ENCODE measurements around the gene SLC30A2. TPM values are rescaled to one million over a fixed set of nuclear protein-coding genes. Genes with fewer than 3 reads are reported as not detected.

SLC30A2 gene
- total and polyA plus RNA-seq, 10 donors: not detected

GRCh38 chr1:26027716-26028489, 18.0 kb downstream of the SLC30A2 start:
- Histone ChIP-seq H3K36me3 (no peaks in the 10 kb centered on the region), H3K4me1 (peaks cover 0 to 8% (median 0%) of the 10 kb centered on the region in 6 donors), H3K27me3 (replicated peaks in 1 of 7) (no peaks in the 10 kb centered on the region), H3K9me3 (no peaks in the 10 kb centered on the region), H3K4me3 (no peak overlapping the region), H3K27ac (no peak overlapping the region)
- DNase-seq: no peak
- WGBS, 5 donors: 27 to 38% (median 36%) methylated on average over 2 to 3 of the region's 3 CpGs
- TF ChIP-seq CTCF (IDR thresholded peaks at IDR 0.05 in 8 of 11, conservative IDR thresholded peaks at IDR 0.05 in 3 of 11) (no peak), POLR2AphosphoS5 (IDR thresholded peaks at IDR 0.05) (peak in 1 of 3 donors; percentile 18)
- intact Hi-C loops (cut with DNase I; ENCODE audit: low total_unique reads): no loop called here

GRCh38 chr1:26025517-26025916, 20.4 kb downstream of the SLC30A2 start:
- Histone ChIP-seq H3K9me3 (no peaks in the 10 kb centered on the region), H3K4me1 (peaks cover 0 to 14% (median 0%) of the 10 kb centered on the region in 6 donors), H3K4me3 (no peak overlapping the region), H3K27me3 (replicated peaks in 1 of 7) (no peaks in the 10 kb centered on the region), H3K36me3 (no peaks in the 10 kb centered on the region), H3K27ac (no peak overlapping the region)
- TF ChIP-seq CTCF (IDR thresholded peaks at IDR 0.05 in 8 of 11, conservative IDR thresholded peaks at IDR 0.05 in 3 of 11) (no peak), POLR2AphosphoS5 (IDR thresholded peaks at IDR 0.05) (no peak), POLR2A (IDR thresholded peaks at IDR 0.05) (no peak)
- 70 to 88% (median 81%) methylated on average over 5 of the region's 5 CpGs for WGBS, 5 donors
- intact Hi-C loops (cut with DNase I; ENCODE audit: low total_unique reads): no loop called here
- no peak for DNase-seq

- Histone ChIP-seq H3K27ac (peak overlapping the region in 1 of 8 donors; percentile 7), H3K4me1 (peaks cover 0 to 17% (median under 1%) of the 10 kb centered on the region in 6 donors), H3K36me3 (no peaks in the 10 kb centered on the region), H3K4me3 (peak overlapping the region in 2 of 8 donors; percentile 21 to 38), H3K27me3 (replicated peaks in 1 of 7) (no peaks in the 10 kb centered on the region), H3K9me3 (no peaks in the 10 kb centered on the region)
- intact Hi-C loops (cut with DNase I; ENCODE audit: low total_unique reads): no loop called here
- TF ChIP-seq POLR2A (IDR thresholded peaks at IDR 0.05) (no peak), POLR2AphosphoS5 (IDR thresholded peaks at IDR 0.05) (no peak), CTCF (IDR thresholded peaks at IDR 0.05 in 8 of 11, conservative IDR thresholded peaks at IDR 0.05 in 3 of 11) (no peak)
- no peak for DNase-seq
- 85 to 93% (median 87%) methylated on average over 5 of the region's 5 CpGs for WGBS, 5 donors
These were observed 20.9 kb downstream of the SLC30A2 start for GRCh38 chr1:26025060-26025459.

GRCh38 chr1:26023826-26024225, 22.1 kb downstream of the SLC30A2 start:
- WGBS, 5 donors: 86 to 92% (median 88%) methylated on average over 5 of the region's 5 CpGs
- no peaks in the 10 kb centered on the region for H3K36me3 ChIP-seq
- TF ChIP-seq POLR2A (IDR thresholded peaks at IDR 0.05): no peak
- TF ChIP-seq POLR2AphosphoS5 (IDR thresholded peaks at IDR 0.05): no peak
- TF ChIP-seq CTCF (IDR thresholded peaks at IDR 0.05 in 8 of 11, conservative IDR thresholded peaks at IDR 0.05 in 3 of 11): no peak
- H3K9me3 ChIP-seq: no peaks in the 10 kb centered on the region
- peak overlapping the region in 3 of 8 donors; percentile 22 to 72 (median 22) for H3K27ac ChIP-seq
- peaks cover 0 to 25% (median 6%) of the 10 kb centered on the region in 6 donors for H3K4me1 ChIP-seq
- no peak for DNase-seq
- intact Hi-C loops (cut with DNase I; ENCODE audit: low total_unique reads): no loop called here
- H3K4me3 ChIP-seq: peak overlapping the region in 4 of 8 donors; percentile 21 to 38 (median 26)
- H3K27me3 ChIP-seq (replicated peaks in 1 of 7): no peaks in the 10 kb centered on the region

All from spleen (tissue), 11 donors.